B cell (primary cell): ENCODE measurements around the gene UNC93B1. TPM values are rescaled to one million over a fixed set of nuclear protein-coding genes. Genes with fewer than 3 reads are reported as not detected.

Experiments
- ATAC-seq: fragments of 200-7000 bp; cut with Tn5 transposase; one replicate; pipeline ENCODE4 v1.10.0; 2021; ENCODE audit warnings: low read depth, mild to moderate bottlenecking, moderate number of reproducible peaks, moderate library complexity
- CTCF ChIA-PET: fragments of 350-600 bp; sonication (Branson Sonifier 250); formaldehyde crosslinking; loops from one replicate; lab custom pipeline; 2021; ENCODE audit warnings: antibody characterized with exemption, inconsistent platforms; lab: Charles Lee
- POLR2A ChIA-PET: fragments of 350-600 bp; sonication (Branson Sonifier 250); formaldehyde crosslinking; loops from one replicate; lab custom pipeline; 2021; ENCODE audit warnings: antibody characterized with exemption; lab: Charles Lee
- DNase-seq: peaks from one replicate; pipeline ENCODE4 v3.0.0; 2013
- H2AFZ ChIP-seq: 2 replicates; pipeline ENCODE4 v1.6.1; 2012; ENCODE audit warnings: mild to moderate bottlenecking, low read depth, low read length; ENCODE audit not compliant: insufficient read depth, poor library complexity, severe bottlenecking
- H3K27ac ChIP-seq, 2 donors: 1 replicate in 1 of 2; 2 replicates in 1 of 2; pipeline ENCODE4 v1.5.1; 2012 to 2013; ENCODE audit warnings: low read length in 2 of 2, mild to moderate bottlenecking in 2 of 2, moderate library complexity in 1 of 2
- H3K27me3 ChIP-seq, 4 experiments: fragments of 200-600 bp in 1 of 4; sonication (generic) in 1 of 4; replicated peaks in 1 of 4; 1 replicate in 2 of 4; 2 replicates in 2 of 4; pipeline versions ENCODE4 v1.6.1 to v1.7.0; 2013 to 2016; ENCODE audit warnings: low read length in 3 of 4, mild to moderate bottlenecking in 2 of 4, mixed read lengths in 1 of 4, moderate library complexity in 1 of 4; ENCODE audit not compliant: insufficient read depth in 4 of 4, control insufficient read depth in 3 of 4; ENCODE audit errors: control extremely low read depth in 1 of 4
- H3K36me3 ChIP-seq, 2 experiments: replicated peaks in 1 of 2; 1 replicate in 1 of 2; 2 replicates in 1 of 2; pipeline versions ENCODE4 v1.6.1 to v1.7.1; 2013; ENCODE audit warnings: low read length in 1 of 2; ENCODE audit not compliant: insufficient read depth in 2 of 2, control insufficient read depth in 1 of 2; ENCODE audit errors: control extremely low read depth in 1 of 2, extremely low read depth in 1 of 2
- H3K4me1 ChIP-seq, 2 donors: fragments of 200-600 bp in 1 of 2; sonication (generic) in 1 of 2; 1 replicate in 1 of 2; 2 replicates in 1 of 2; pipeline versions ENCODE4 v1.5.1 to v1.6.1; 2013 to 2017; ENCODE audit warnings: low read length in 2 of 2; ENCODE audit not compliant: control insufficient read depth in 2 of 2, insufficient read depth in 2 of 2
- H3K4me2 ChIP-seq: replicated peaks from 2 replicates; pipeline ENCODE3; 2012; ENCODE audit warnings: mild to moderate bottlenecking, low read depth, low read length; ENCODE audit not compliant: poor library complexity, severe bottlenecking
- H3K4me3 ChIP-seq, 5 experiments: fragments of 200-600 bp in 1 of 5; sonication (generic) in 1 of 5; 1 replicate in 3 of 5; 2 replicates in 2 of 5; pipeline versions ENCODE4 v1.5.1 to v1.7.0; 2011 to 2016; ENCODE audit warnings: low read length in 4 of 5, mild to moderate bottlenecking in 4 of 5, low read depth in 2 of 5, control low read depth in 1 of 5, moderate library complexity in 1 of 5; ENCODE audit not compliant: insufficient read depth in 1 of 5; ENCODE audit errors: control extremely low read depth in 1 of 5, extremely low read depth in 1 of 5
- H3K79me2 ChIP-seq: fragments of 200-600 bp; sonication (generic); one replicate; pipeline ENCODE4 v1.6.0; 2016; ENCODE audit warnings: low read length; ENCODE audit not compliant: control insufficient read depth, insufficient read depth
- H3K9ac ChIP-seq: fragments of 200-600 bp; sonication (generic); 2 replicates; pipeline ENCODE4 v1.6.1; 2017; ENCODE audit warnings: mild to moderate bottlenecking, low read length, moderate library complexity
- H3K9me3 ChIP-seq, 3 donors: one replicate each; pipeline versions ENCODE4 v1.6.1 to v1.7.1; 2013; ENCODE audit warnings: low read length in 2 of 3; ENCODE audit not compliant: control insufficient read depth in 2 of 3, insufficient read depth in 1 of 3; ENCODE audit errors: control extremely low read depth in 1 of 3
- H4K20me1 ChIP-seq: 2 replicates; pipeline ENCODE4 v1.6.0; 2012; ENCODE audit warnings: mild to moderate bottlenecking, low read length; ENCODE audit not compliant: insufficient read depth, control insufficient read depth, poor library complexity, severe bottlenecking
- H3K27ac Mint-ChIP-seq: one replicate; pipeline ENCODE4 v1.8.0; 2021; ENCODE audit warnings: mixed read lengths
- H3K27me3 Mint-ChIP-seq: one replicate; pipeline ENCODE4 v1.8.0; 2021; ENCODE audit warnings: mixed read lengths
- H3K4me1 Mint-ChIP-seq: one replicate; pipeline ENCODE4 v1.8.0; 2021; ENCODE audit warnings: mixed read lengths
- H3K4me3 Mint-ChIP-seq: one replicate; pipeline ENCODE4 v1.8.0; 2021; ENCODE audit warnings: mixed read lengths
- H3K9me3 Mint-ChIP-seq: one replicate; pipeline ENCODE4 v1.8.0; 2022; ENCODE audit warnings: mixed read lengths; ENCODE audit not compliant: insufficient read depth
- EZH2 ChIP-seq: IDR thresholded peaks from 2 replicates; pipeline ENCODE4 v1.6.1; 2012; ENCODE audit warnings: borderline replicate concordance, low read depth, mild to moderate bottlenecking, moderate library complexity, low read length; ENCODE audit not compliant: insufficient read depth, poor library complexity, severe bottlenecking
- WGBS: methylation state at CpG from one replicate; pipeline ENCODE4 v1.1.5; 2013; ENCODE audit warnings: missing lambda C conversion rate; ENCODE audit not compliant: insufficient coverage; 5-methylcytosine and 5-hydroxymethylcytosine counted together
- intact Hi-C: fragments of 100-400 bp; cut with micrococcal nuclease; formaldehyde crosslinking; loops from one replicate; pipeline ENCODE4 v1.10.0; 2022
- polyA plus RNA-seq: library from polyadenylated mRNA; depleted of rRNA; stranded (reverse); fragments of >200 nt; gene quantifications from 2 replicates; pipeline ENCODE4 v1.2.3, GENCODE V29; 2012
- total RNA-seq, 2 donors: library from RNA; stranded (reverse); fragments of 120-200 nt in 1 of 2; gene quantifications; 1 replicate in 1 of 2; 2 replicates in 1 of 2; pipeline versions ENCODE4 v1.2.3 to v1.2.4, GENCODE V29; 2013 to 2022
- TF ChIP-seq, protein P1 (sequence below): fragments of 200-600 bp; IDR thresholded peaks from one replicate; pipeline ENCODE4 v1.8.0; 2022; ENCODE audit warnings: antibody characterized with exemption, mild to moderate bottlenecking

Gene UNC93B1
- total and polyA plus RNA-seq, 2 donors (not counting 1 experiment from before 2014, with no cell fraction given) = 114 to 308 TPM

DNA sequence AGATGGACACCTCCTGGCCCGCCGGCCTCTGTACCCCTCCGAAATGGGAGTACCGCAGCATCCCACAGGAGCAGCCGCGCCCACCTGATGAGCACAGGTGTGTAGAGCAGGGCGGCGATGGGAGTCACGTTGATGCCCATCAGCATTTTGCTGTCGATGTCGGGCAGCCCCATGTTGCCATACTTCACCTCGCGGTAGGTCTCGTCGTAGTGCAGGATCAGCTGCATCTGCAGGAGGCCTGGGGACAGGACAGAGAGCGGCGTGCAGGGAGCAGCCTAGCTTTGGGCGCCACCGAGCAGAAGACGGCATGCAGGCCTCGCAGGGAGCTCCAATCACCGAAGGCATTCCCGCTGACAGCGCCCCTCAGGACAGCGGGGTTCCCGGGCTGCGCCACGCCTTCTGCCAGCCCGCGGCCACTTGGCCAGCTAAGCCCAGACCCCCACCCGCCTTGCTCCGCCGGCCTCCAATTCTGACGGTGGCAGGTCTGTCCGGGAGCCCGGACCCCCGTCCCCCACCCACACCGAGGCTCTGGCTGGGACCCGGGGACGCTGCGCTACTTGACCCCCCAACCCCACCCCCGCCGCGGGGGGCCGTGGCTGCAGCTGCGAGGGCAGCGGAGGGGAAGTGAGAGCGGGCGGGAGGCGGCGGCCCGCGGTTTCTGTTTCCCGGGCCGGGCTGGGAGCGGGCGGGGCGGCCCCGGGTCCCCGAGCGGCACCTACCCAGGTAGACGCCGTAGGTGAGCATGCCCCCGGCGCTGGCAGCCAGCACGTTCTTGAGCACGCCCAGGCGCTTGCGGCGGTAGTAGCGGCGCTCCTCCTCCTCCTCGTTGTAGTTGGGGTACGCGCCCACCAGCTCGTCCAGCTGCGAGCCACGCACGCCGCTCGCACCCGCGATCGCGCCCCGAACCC lies 705 bp downstream of the UNC93B1 start:
- DNase-seq (peak; percentile 86), ATAC-seq (peak; percentile 61)
- Histone ChIP-seq H3K27me3 (no peaks in the 10 kb centered on the region), H4K20me1 (peaks cover 59% of the 10 kb centered on the region), H3K9me3 (no peaks in the 10 kb centered on the region), H3K9ac (peak overlapping the region; percentile 81), H3K27ac (peak overlapping the region; percentile 74 to 76), H3K36me3 (peaks cover 0 to 35% of the 10 kb centered on the region in 2 experiments), H2AFZ (peak overlapping the region; percentile 67), H3K79me2 (peaks cover 48% of the 10 kb centered on the region), H3K4me2 (peak overlapping the region; percentile 85), H3K4me1 (peaks cover 58 to 82% of the 10 kb centered on the region in 2 donors), H3K4me3 (peak overlapping the region; percentile 13 to 89 (median 67))
- peaks cover 55% of the 10 kb centered on the region for H3K4me1 Mint-ChIP-seq
- no peaks in the 10 kb centered on the region for H3K9me3 Mint-ChIP-seq
- 2% methylated on average over 84 of the region's 86 CpGs for WGBS
- H3K4me3 Mint-ChIP-seq = peak overlapping the region; percentile 92
- ChIA-PET CTCF (interaction anchor here (0.6 to 1.8 kb wide), 8 partner anchors 9 to 866 kb away, joined by 3 to 14 read pairs (median 3); no protein-coding TSS in a partner anchor), POLR2A (interaction anchor here (0.5 to 2.0 kb wide), 5 partner anchors 9 to 457 kb away, joined by 3 to 12 read pairs (median 3); partner anchors contain the start of genes PPP6R3 and TCIRG1)
- intact Hi-C loops = loop anchor here (1.0 to 10.0 kb wide), 4 partner anchors 27 to 442 kb away; partner anchors contain the start of genes CHKA and NDUFS8
- TF ChIP-seq, protein P1, sequence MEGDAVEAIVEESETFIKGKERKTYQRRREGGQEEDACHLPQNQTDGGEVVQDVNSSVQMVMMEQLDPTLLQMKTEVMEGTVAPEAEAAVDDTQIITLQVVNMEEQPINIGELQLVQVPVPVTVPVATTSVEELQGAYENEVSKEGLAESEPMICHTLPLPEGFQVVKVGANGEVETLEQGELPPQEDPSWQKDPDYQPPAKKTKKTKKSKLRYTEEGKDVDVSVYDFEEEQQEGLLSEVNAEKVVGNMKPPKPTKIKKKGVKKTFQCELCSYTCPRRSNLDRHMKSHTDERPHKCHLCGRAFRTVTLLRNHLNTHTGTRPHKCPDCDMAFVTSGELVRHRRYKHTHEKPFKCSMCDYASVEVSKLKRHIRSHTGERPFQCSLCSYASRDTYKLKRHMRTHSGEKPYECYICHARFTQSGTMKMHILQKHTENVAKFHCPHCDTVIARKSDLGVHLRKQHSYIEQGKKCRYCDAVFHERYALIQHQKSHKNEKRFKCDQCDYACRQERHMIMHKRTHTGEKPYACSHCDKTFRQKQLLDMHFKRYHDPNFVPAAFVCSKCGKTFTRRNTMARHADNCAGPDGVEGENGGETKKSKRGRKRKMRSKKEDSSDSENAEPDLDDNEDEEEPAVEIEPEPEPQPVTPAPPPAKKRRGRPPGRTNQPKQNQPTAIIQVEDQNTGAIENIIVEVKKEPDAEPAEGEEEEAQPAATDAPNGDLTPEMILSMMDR = no peak
- no peak for TF ChIP-seq EZH2
- H3K27me3 Mint-ChIP-seq = no peaks in the 10 kb centered on the region
- peak overlapping the region; percentile 92 for H3K27ac Mint-ChIP-seq
